Osteoblast (primary cell): Measurements from ENCODE around the gene PLXNA2. TPM values are rescaled to one million over a fixed set of nuclear protein-coding genes. Genes with fewer than 3 reads are reported as not detected.
A peak's percentile ranks its signal among the peaks of the same experiment; 100 is the strongest.

Source experiments
- DNase-seq: peaks from one replicate; pipeline ENCODE4 v3.0.0; 2011; ENCODE audit warnings: low spot score, mixed read lengths; ENCODE audit not compliant: insufficient read length; ENCODE audit errors: missing footprints
- H2AFZ ChIP-seq: 2 replicates; pipeline ENCODE4 v1.6.0; 2011; ENCODE audit warnings: mild to moderate bottlenecking, low read length
- H3K27ac ChIP-seq: 2 replicates; pipeline ENCODE4 v1.5.1; 2011; ENCODE audit warnings: mild to moderate bottlenecking, low read depth, low read length, moderate library complexity
- H3K27me3 ChIP-seq: 2 replicates; pipeline ENCODE4 v1.6.0; 2012; ENCODE audit warnings: mild to moderate bottlenecking, control low read depth, inconsistent platforms, low read length, moderate library complexity; ENCODE audit not compliant: insufficient read depth
- H3K36me3 ChIP-seq: 2 replicates; pipeline ENCODE4 v1.5.1; 2011; ENCODE audit warnings: mild to moderate bottlenecking, low read length, control low read depth, moderate library complexity; ENCODE audit not compliant: insufficient read depth
- H3K4me1 ChIP-seq: 2 replicates; pipeline ENCODE4 v1.5.1; 2011; ENCODE audit warnings: mild to moderate bottlenecking, low read length, control low read depth, moderate library complexity; ENCODE audit not compliant: insufficient read depth
- H3K4me2 ChIP-seq: 2 replicates; pipeline ENCODE4 v1.6.0; 2011; ENCODE audit warnings: mild to moderate bottlenecking, low read length; ENCODE audit not compliant: insufficient read depth
- H3K4me3 ChIP-seq: fragments of 200-600 bp; sonication (generic); 3 replicates; pipeline ENCODE4 v1.5.1; 2012; ENCODE audit warnings: mild to moderate bottlenecking, low read length, inconsistent platforms; ENCODE audit not compliant: insufficient read depth
- H3K79me2 ChIP-seq: 2 replicates; pipeline ENCODE4 v1.6.0; 2012; ENCODE audit warnings: mild to moderate bottlenecking, low read length, control low read depth, inconsistent platforms; ENCODE audit not compliant: insufficient read depth
- H3K9me3 ChIP-seq: 2 replicates; pipeline ENCODE4 v1.5.1; 2011; ENCODE audit warnings: low read depth, low read length, control low read depth
- H4K20me1 ChIP-seq: 2 replicates; pipeline ENCODE4 v1.6.0; 2012; ENCODE audit warnings: mild to moderate bottlenecking, low read length, control low read depth; ENCODE audit not compliant: insufficient read depth
- CTCF ChIP-seq: IDR thresholded peaks from 2 replicates; pipeline ENCODE4 v1.5.1; 2011; ENCODE audit warnings: mild to moderate bottlenecking, low read depth, low read length, moderate library complexity; ENCODE audit errors: extremely low read depth
- total RNA-seq: library from RNA; depleted of rRNA; stranded (reverse); fragments of >200 nt; gene quantifications from 2 replicates; pipeline ENCODE4 v1.2.3, GENCODE V29; 2012

Gene PLXNA2
- total RNA-seq, 1 donor: 3.3 TPM

GRCh38 chr1:208256556-208256955 lies 12.4 kb upstream of the PLXNA2 start:
- no peak overlapping the region for H3K27ac ChIP-seq
- no peaks in the 10 kb centered on the region for H3K79me2 ChIP-seq
- TF ChIP-seq CTCF: no peak
- no peak overlapping the region for H3K4me3 ChIP-seq
- H3K4me1 ChIP-seq: peaks cover 21% of the 10 kb centered on the region
- H3K27me3 ChIP-seq: peaks cover 32% of the 10 kb centered on the region
- H2AFZ ChIP-seq: no peak overlapping the region
- no peaks in the 10 kb centered on the region for H4K20me1 ChIP-seq
- no peaks in the 10 kb centered on the region for H3K36me3 ChIP-seq
- H3K4me2 ChIP-seq: no peak overlapping the region
- peak; percentile 21 for DNase-seq
- H3K9me3 ChIP-seq: peaks cover 3% of the 10 kb centered on the region

GRCh38 chr1:208256091-208256490 lies 11.9 kb upstream of the PLXNA2 start:
- Histone ChIP-seq H4K20me1 (no peaks in the 10 kb centered on the region), H3K4me1 (peaks cover 21% of the 10 kb centered on the region)

GRCh38 chr1:208254862-208255261 lies 10.7 kb upstream of the PLXNA2 start:
- DNase-seq: peak; percentile 88
- no peaks in the 10 kb centered on the region for H3K36me3 ChIP-seq
- H3K27me3 ChIP-seq: peaks cover 40% of the 10 kb centered on the region
- H3K4me3 ChIP-seq: no peak overlapping the region
- H4K20me1 ChIP-seq: no peaks in the 10 kb centered on the region
- no peak overlapping the region for H2AFZ ChIP-seq
- no peak for TF ChIP-seq CTCF
- no peak overlapping the region for H3K27ac ChIP-seq
- H3K4me2 ChIP-seq: peak overlapping the region; percentile 60
- no peaks in the 10 kb centered on the region for H3K9me3 ChIP-seq
- H3K79me2 ChIP-seq: no peaks in the 10 kb centered on the region
- H3K4me1 ChIP-seq: peaks cover 21% of the 10 kb centered on the region

More at GRCh38 chr1:208256091-208256490, 11.9 kb upstream of the PLXNA2 start:
- peaks cover 3% of the 10 kb centered on the region for H3K9me3 ChIP-seq
- no peaks in the 10 kb centered on the region for H3K36me3 ChIP-seq
- no peak overlapping the region for H3K4me3 ChIP-seq
- H3K4me2 ChIP-seq: no peak overlapping the region
- H3K27ac ChIP-seq: no peak overlapping the region
- H3K79me2 ChIP-seq: no peaks in the 10 kb centered on the region
- H2AFZ ChIP-seq: no peak overlapping the region
- no peak for TF ChIP-seq CTCF
- H3K27me3 ChIP-seq: peaks cover 30% of the 10 kb centered on the region
- DNase-seq: peak; percentile 39

- H3K4me3 ChIP-seq: peak overlapping the region; percentile 11
- H3K9me3 ChIP-seq: no peaks in the 10 kb centered on the region
- no peak overlapping the region for H2AFZ ChIP-seq
- H4K20me1 ChIP-seq: no peaks in the 10 kb centered on the region
- H3K36me3 ChIP-seq: no peaks in the 10 kb centered on the region
- H3K27ac ChIP-seq: no peak overlapping the region
- H3K79me2 ChIP-seq: no peaks in the 10 kb centered on the region
- peaks cover 42% of the 10 kb centered on the region for H3K27me3 ChIP-seq
- DNase-seq: no peak
- H3K4me2 ChIP-seq: peak overlapping the region; percentile 60
- no peak for TF ChIP-seq CTCF
- H3K4me1 ChIP-seq: peaks cover 21% of the 10 kb centered on the region
Observed at GRCh38 chr1:208254376-208254775, 10.2 kb upstream of the PLXNA2 start.
